CD4-positive, CD25-positive, alpha-beta regulatory T cell (primary cell): ENCODE measurements around the gene OR10A6. TPM values are rescaled to one million over a fixed set of nuclear protein-coding genes. Genes with fewer than 3 reads are reported as not detected.

ENCODE experiments used
- ATAC-seq, 2 donors: fragments of 150-1000 bp; cut with Tn5 transposase; one replicate each; pipeline ENCODE4 v1.10.0; 2021; ENCODE audit warnings: low read depth in 2 of 2, moderate number of reproducible peaks in 2 of 2, moderate library complexity in 1 of 2
- DNase-seq, 3 donors: peaks; one replicate each; pipeline versions ENCODE4 v3.0.0 to v3.0.0-alpha.2; 2012 to 2022; ENCODE audit warnings: mixed read lengths in 1 of 3
- H3K27ac ChIP-seq: one replicate; pipeline ENCODE4 v1.7.0; 2013; ENCODE audit warnings: mild to moderate bottlenecking, low read length; ENCODE audit not compliant: insufficient read depth, poor library complexity, severe bottlenecking
- H3K27me3 ChIP-seq: one replicate; pipeline ENCODE4 v1.7.0; 2013; ENCODE audit warnings: low read length; ENCODE audit not compliant: control insufficient read depth, insufficient read depth
- H3K36me3 ChIP-seq: one replicate; pipeline ENCODE4 v1.7.0; 2013; ENCODE audit warnings: mild to moderate bottlenecking, low read length, moderate library complexity; ENCODE audit not compliant: control insufficient read depth, insufficient read depth
- H3K4me1 ChIP-seq: 2 replicates; pipeline ENCODE4 v1.7.0; 2013; ENCODE audit warnings: mild to moderate bottlenecking, low read length; ENCODE audit not compliant: insufficient read depth, control insufficient read depth, poor library complexity, severe bottlenecking
- H3K4me3 ChIP-seq: one replicate; pipeline ENCODE4 v1.7.0; 2013; ENCODE audit warnings: low read depth, mild to moderate bottlenecking, low read length, moderate library complexity
- H3K9me3 ChIP-seq, 2 experiments: 1 replicate in 1 of 2; 2 replicates in 1 of 2; pipeline ENCODE4 v1.7.0; 2013; ENCODE audit warnings: low read length in 2 of 2, mild to moderate bottlenecking in 1 of 2, moderate library complexity in 1 of 2; ENCODE audit not compliant: control insufficient read depth in 2 of 2
- H3K27ac Mint-ChIP-seq, 3 donors: one replicate each; pipeline ENCODE4 v1.8.0; 2020 to 2022; ENCODE audit warnings: mild to moderate bottlenecking in 3 of 3, mixed read lengths in 3 of 3, moderate library complexity in 2 of 3
- H3K27me3 Mint-ChIP-seq: one replicate; pipeline ENCODE4 v1.8.0; 2022; ENCODE audit warnings: mild to moderate bottlenecking, mixed read lengths
- H3K36me3 Mint-ChIP-seq: one replicate; pipeline ENCODE4 v1.8.0; 2020; ENCODE audit warnings: mixed read lengths
- H3K4me1 Mint-ChIP-seq, 4 donors: one replicate each; pipeline ENCODE4 v1.8.0; 2020 to 2022; ENCODE audit warnings: mixed read lengths in 4 of 4, mild to moderate bottlenecking in 1 of 4
- H3K4me3 Mint-ChIP-seq, 4 donors: one replicate each; pipeline ENCODE4 v1.8.0; 2020 to 2022; ENCODE audit warnings: mild to moderate bottlenecking in 4 of 4, mixed read lengths in 4 of 4, moderate library complexity in 3 of 4
- H3K9me3 Mint-ChIP-seq, 7 donors: one replicate each; pipeline ENCODE4 v1.8.0; 2020 to 2022; ENCODE audit warnings: mixed read lengths in 7 of 7, mild to moderate bottlenecking in 3 of 7, moderate library complexity in 2 of 7
- polyA plus RNA-seq, 4 donors: library from polyadenylated mRNA; unstranded; fragments of 300-500 nt; fragmentation: Illumina TruSeq; gene quantifications; one replicate each; pipeline ENCODE4 v1.2.3, GENCODE V29; 2021
- total RNA-seq: library from RNA; stranded (reverse); gene quantifications from one replicate; pipeline ENCODE4 v1.2.3, GENCODE V29; 2022

Gene OR10A6
- total and polyA plus RNA-seq, 5 donors from 2014 or later: not detected

DNA sequence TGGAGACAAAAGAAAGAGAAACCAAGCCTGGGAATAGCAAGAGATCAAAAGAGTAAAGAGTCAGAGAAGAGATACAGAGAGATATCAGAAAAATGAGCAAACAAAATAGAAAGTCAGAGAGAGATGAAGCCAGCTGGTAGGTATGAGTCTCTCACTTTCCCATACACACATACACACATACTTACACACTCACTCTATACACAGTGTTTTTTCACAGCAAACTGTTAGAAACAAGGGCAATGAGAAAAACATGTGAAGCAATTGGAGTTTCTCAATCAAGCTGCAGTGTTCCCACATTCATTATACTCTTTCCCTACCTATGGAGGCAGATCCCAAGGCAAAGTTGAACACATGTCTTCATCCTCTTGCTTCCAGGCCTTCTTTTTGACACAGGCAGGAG lies 36.8 kb upstream of the OR10A6 start:
- peaks cover 0 to 3% (median 0%) of the 10 kb centered on the region in 7 donors for H3K9me3 Mint-ChIP-seq

GRCh38 chr11:7967097-7967496 lies 36.0 kb upstream of the OR10A6 start:
- DNase-seq (no peak), ATAC-seq (no peak)
- peaks cover 15% of the 10 kb centered on the region for H3K27me3 Mint-ChIP-seq
- Histone ChIP-seq H3K9me3 (no peaks in the 10 kb centered on the region), H3K36me3 (no peaks in the 10 kb centered on the region), H3K27ac (no peak overlapping the region), H3K27me3 (peaks cover 10% of the 10 kb centered on the region), H3K4me1 (no peaks in the 10 kb centered on the region), H3K4me3 (no peak overlapping the region)
- H3K36me3 Mint-ChIP-seq: no peaks in the 10 kb centered on the region
- H3K4me1 Mint-ChIP-seq: no peaks in the 10 kb centered on the region
- H3K27ac Mint-ChIP-seq: no peak overlapping the region
- peaks cover 0 to 3% (median 0%) of the 10 kb centered on the region in 7 donors for H3K9me3 Mint-ChIP-seq
- H3K4me3 Mint-ChIP-seq: no peak overlapping the region

More for the DNA sequence above, 36.8 kb upstream of the OR10A6 start:
- Mint-ChIP-seq H3K36me3 (no peaks in the 10 kb centered on the region), H3K4me3 (no peak overlapping the region), H3K27ac (no peak overlapping the region), H3K4me1 (no peaks in the 10 kb centered on the region), H3K27me3 (peaks cover 15% of the 10 kb centered on the region)
- H3K27me3 ChIP-seq: peaks cover 13% of the 10 kb centered on the region
- no peaks in the 10 kb centered on the region for H3K9me3 ChIP-seq
- no peak overlapping the region for H3K27ac ChIP-seq
- no peaks in the 10 kb centered on the region for H3K36me3 ChIP-seq
- no peaks in the 10 kb centered on the region for H3K4me1 ChIP-seq
- no peak overlapping the region for H3K4me3 ChIP-seq
- no peak for DNase-seq
- no peak for ATAC-seq

GRCh38 chr11:7965386-7965785 lies 34.3 kb upstream of the OR10A6 start, which contains the start of gene NLRP10:
Gene NLRP10 (minus strand): TSS chr11:7965447. CDS start chr11:7963495, 1,952 bp downstream.
- no peaks in the 10 kb centered on the region for H3K4me1 ChIP-seq
- DNase-seq (no peak), ATAC-seq (no peak)
- H3K36me3 ChIP-seq: no peaks in the 10 kb centered on the region
- Mint-ChIP-seq H3K4me3 (no peak within 1 kb of the TSS), H3K27me3 (peaks cover 15% of the 10 kb centered on the region), H3K4me1 (no peaks in the 10 kb centered on the region), H3K36me3 (no peaks in the 10 kb centered on the region), H3K9me3 (no peaks in the 10 kb centered on the region), H3K27ac (no peak within 1 kb of the TSS)
- H3K27me3 ChIP-seq: peaks cover 1% of the 10 kb centered on the region
- no peak within 1 kb of the TSS for H3K4me3 ChIP-seq
- H3K27ac ChIP-seq: no peak within 1 kb of the TSS
- no peaks in the 10 kb centered on the region for H3K9me3 ChIP-seq

DNA sequence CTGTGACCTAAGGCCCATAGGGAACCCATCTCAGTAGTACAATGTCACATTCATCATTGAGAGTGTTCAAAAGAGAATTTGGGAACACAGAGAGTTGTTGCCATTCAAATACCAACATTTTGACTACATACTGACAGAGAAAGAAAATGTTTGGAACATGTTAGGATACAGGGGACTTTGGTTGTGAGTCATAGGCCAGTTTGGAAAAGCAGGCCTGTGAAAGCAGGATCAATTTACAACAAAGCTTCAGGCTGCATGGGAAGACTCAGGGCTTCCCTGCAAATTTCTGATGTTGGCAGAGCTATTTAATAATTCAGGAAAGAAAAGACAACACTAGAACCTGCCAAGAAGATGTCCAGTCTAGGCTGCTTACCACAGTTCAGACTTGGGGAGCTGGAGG lies 33.8 kb upstream of the OR10A6 start:
- Mint-ChIP-seq H3K9me3 (no peaks in the 10 kb centered on the region), H3K27ac (no peak overlapping the region), H3K27me3 (peaks cover 15% of the 10 kb centered on the region), H3K4me1 (no peaks in the 10 kb centered on the region), H3K4me3 (no peak overlapping the region), H3K36me3 (no peaks in the 10 kb centered on the region)
- Histone ChIP-seq H3K27ac (no peak overlapping the region), H3K4me1 (no peaks in the 10 kb centered on the region), H3K9me3 (no peaks in the 10 kb centered on the region), H3K36me3 (no peaks in the 10 kb centered on the region), H3K27me3 (no peaks in the 10 kb centered on the region), H3K4me3 (no peak overlapping the region)
- DNase-seq (no peak), ATAC-seq (no peak)

DNA sequence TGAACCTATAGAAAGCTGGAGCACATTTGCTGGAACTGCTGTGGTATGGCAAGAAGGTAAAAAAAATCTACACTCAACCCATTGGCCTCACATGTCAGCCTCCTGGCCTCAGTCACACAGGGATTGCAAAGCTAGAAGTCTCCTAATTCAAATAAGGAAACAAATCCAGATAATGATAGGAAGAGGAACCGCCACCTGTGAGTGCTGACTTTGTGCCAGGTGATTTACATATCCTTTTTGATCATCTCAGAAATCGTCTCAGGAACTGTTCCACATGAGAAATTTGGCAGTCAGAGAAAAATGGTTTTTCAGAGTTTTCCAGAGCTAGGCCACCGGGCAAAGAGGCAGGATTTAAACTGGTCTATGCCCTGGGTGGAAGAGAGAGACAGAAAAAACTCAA lies 33.2 kb upstream of the OR10A6 start:
- Histone ChIP-seq H3K36me3 (no peaks in the 10 kb centered on the region), H3K4me3 (no peak overlapping the region), H3K4me1 (no peaks in the 10 kb centered on the region), H3K27me3 (no peaks in the 10 kb centered on the region), H3K27ac (no peak overlapping the region), H3K9me3 (no peaks in the 10 kb centered on the region)
- no peak for DNase-seq
- no peak overlapping the region for H3K27ac Mint-ChIP-seq
- H3K36me3 Mint-ChIP-seq: no peaks in the 10 kb centered on the region
- no peaks in the 10 kb centered on the region for H3K9me3 Mint-ChIP-seq
- H3K27me3 Mint-ChIP-seq: peaks cover 15% of the 10 kb centered on the region
- no peak overlapping the region for H3K4me3 Mint-ChIP-seq
- ATAC-seq: no peak
- no peaks in the 10 kb centered on the region for H3K4me1 Mint-ChIP-seq

- ATAC-seq: no peak
- no peak for DNase-seq
- Histone ChIP-seq H3K36me3 (no peaks in the 10 kb centered on the region), H3K4me3 (no peak overlapping the region), H3K9me3 (no peaks in the 10 kb centered on the region), H3K27ac (no peak overlapping the region), H3K27me3 (peaks cover under 1% of the 10 kb centered on the region), H3K4me1 (no peaks in the 10 kb centered on the region)
- Mint-ChIP-seq H3K36me3 (no peaks in the 10 kb centered on the region), H3K4me3 (no peak overlapping the region), H3K27me3 (peaks cover 20% of the 10 kb centered on the region), H3K9me3 (no peaks in the 10 kb centered on the region), H3K27ac (no peak overlapping the region), H3K4me1 (no peaks in the 10 kb centered on the region)
These were observed 24.1 kb upstream of the OR10A6 start for GRCh38 chr11:7955191-7955590.

DNA sequence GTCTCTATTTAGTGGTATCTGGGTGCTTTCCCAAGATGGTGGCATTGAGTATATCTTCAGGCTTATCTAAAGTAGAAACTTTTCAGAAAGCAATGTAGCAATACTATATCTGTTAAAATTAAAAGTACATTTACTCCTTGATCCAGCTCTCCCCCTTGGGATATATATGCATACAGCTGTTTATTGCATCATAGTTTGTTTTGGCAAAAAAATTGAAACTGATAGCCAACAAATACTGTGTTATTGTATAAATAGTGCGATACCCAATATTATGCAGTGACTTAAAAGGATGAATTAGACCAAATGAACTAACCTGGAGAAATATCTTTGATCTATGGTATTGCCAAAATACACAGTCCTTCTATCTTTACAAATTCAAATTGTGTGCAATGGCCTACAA lies 18.9 kb upstream of the OR10A6 start:
- Mint-ChIP-seq H3K27ac (no peak overlapping the region), H3K27me3 (peaks cover 17% of the 10 kb centered on the region), H3K4me3 (no peak overlapping the region), H3K36me3 (no peaks in the 10 kb centered on the region), H3K4me1 (no peaks in the 10 kb centered on the region), H3K9me3 (peaks cover 0 to 1% (median 0%) of the 10 kb centered on the region in 7 donors)
- H3K4me1 ChIP-seq: no peaks in the 10 kb centered on the region
- no peak overlapping the region for H3K27ac ChIP-seq
- peaks cover 0 to 1% of the 10 kb centered on the region in 2 experiments for H3K9me3 ChIP-seq
- H3K27me3 ChIP-seq: peaks cover 9% of the 10 kb centered on the region
- no peak for DNase-seq
- no peak overlapping the region for H3K4me3 ChIP-seq
- ATAC-seq: no peak
- H3K36me3 ChIP-seq: no peaks in the 10 kb centered on the region

DNA sequence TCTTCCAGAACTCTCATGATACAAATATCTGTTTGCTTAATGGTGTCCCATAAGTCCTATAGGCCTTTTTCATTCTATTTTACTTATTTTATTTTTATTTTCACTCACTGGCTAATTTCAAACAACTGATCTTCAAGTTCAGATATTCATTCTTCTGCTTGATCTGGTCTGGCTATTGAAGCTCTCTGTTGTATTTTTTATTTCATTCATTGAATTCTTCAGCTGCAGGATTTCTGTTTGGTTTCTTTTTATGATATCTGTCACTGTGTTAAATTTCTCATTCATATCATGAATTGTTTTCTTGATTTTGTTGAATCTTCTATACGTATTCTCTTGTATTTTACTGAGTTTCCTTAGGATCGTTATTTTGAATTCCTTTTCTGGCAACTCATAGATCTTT lies 13.1 kb upstream of the OR10A6 start:
- H3K4me3 Mint-ChIP-seq: no peak overlapping the region
- Histone ChIP-seq H3K27me3 (peaks cover 5% of the 10 kb centered on the region), H3K4me3 (no peak overlapping the region), H3K9me3 (peaks cover 16 to 19% of the 10 kb centered on the region in 2 experiments), H3K4me1 (no peaks in the 10 kb centered on the region), H3K27ac (no peak overlapping the region), H3K36me3 (no peaks in the 10 kb centered on the region)
- ATAC-seq (no peak), DNase-seq (no peak)
- H3K27ac Mint-ChIP-seq: no peak overlapping the region
- H3K27me3 Mint-ChIP-seq: peaks cover 10% of the 10 kb centered on the region
- no peaks in the 10 kb centered on the region for H3K36me3 Mint-ChIP-seq
- peaks cover 4 to 20% (median 9%) of the 10 kb centered on the region in 7 donors for H3K9me3 Mint-ChIP-seq
- no peaks in the 10 kb centered on the region for H3K4me1 Mint-ChIP-seq
